Measurements from ENCODE around the gene BMI1. TPM values are rescaled to one million over a fixed set of nuclear protein-coding genes. Genes with fewer than 3 reads are reported as not detected.

Gene BMI1
- total RNA-seq, 1 experiment from 2014 or later: 81.1 TPM

DNA sequence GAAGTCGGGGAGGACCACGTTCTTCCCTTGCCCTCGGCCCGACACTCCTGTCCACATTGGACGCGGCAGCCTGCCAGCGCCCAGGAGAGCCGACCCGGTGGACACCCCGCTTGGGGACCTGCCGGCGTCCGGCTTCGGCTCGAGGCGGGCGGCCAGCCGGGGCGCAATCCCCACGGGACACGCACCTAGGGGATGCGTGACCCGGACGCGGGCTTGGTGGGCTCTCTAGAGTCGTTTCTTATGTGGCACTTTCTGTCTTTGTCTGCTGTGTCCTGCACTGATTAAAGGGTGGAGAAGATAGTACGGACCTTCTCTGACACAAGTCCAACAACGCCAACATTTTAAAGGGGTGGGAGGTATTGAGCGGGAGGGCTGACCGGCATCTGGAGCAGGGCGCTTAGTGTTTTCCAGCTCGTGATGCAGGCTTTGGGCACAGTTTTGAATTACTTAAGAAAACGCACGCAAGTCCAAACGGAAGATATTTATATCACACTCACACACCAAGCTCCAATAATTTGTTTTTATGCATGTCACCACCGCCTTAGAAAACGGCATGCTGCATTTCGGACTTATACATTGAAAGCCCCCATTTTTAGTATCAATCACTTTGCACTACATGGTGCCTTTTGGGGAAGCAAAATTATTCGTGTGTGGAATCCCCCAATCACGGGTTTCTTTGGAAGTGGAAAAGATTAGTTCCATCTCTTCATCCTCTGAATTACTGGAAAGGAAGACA is 20.5 kb downstream of the BMI1 start:
- ChIA-PET RAD21 (ENCODE audit: low non-redundant PET in 1 of 2, low total read pairs in 2 of 2, uncharacterized antibody in 2 of 2, unreplicated experiment in 2 of 2) (no interaction called here), POLR2A (interaction anchor here (1.6 to 1.7 kb wide), 2 partner anchors 9 to 96 kb away, joined by 4 read pairs; no protein-coding TSS in a partner anchor), CTCF (interaction anchor here (1.0 kb wide), 1 partner anchor 647 kb away, joined by 3 read pairs; no protein-coding TSS in a partner anchor)
- Histone ChIP-seq H3K79me2 (ENCODE audit: insufficient read depth, low read length) (no peaks in the 10 kb centered on the region), H3K27me3 (ENCODE audit: insufficient read depth, low read length) (peaks cover 11% of the 10 kb centered on the region; the same call in 1 of the 2 replicates), H3K4me3 (replicated peaks in 1 of 2; ENCODE audit: low read depth in 1 of 2, low read length in 2 of 2) (peak overlapping the region; percentile 57 to 67), H3K4me2 (ENCODE audit: low read length) (peak overlapping the region; percentile 94), H3K9me3 (ENCODE audit: control insufficient read depth in 1 of 2, insufficient read depth in 1 of 2, low read depth in 1 of 2, low read length in 2 of 2) (no peaks in the 10 kb centered on the region), H3K9ac (ENCODE audit: low read length) (peak overlapping the region; percentile 72), H3K9me2 (ENCODE audit: insufficient read depth) (no peaks in the 10 kb centered on the region), H3K36me3 (ENCODE audit: control insufficient read depth in 1 of 2, insufficient read depth in 2 of 2, low read length in 2 of 2) (no peaks in the 10 kb centered on the region), H3K4me1 (ENCODE audit: control insufficient read depth in 1 of 2, insufficient read depth in 2 of 2, low read length in 2 of 2) (peaks cover 3 to 16% of the 10 kb centered on the region in 2 experiments; a peak in 2 of 4 replicates), H2AFZ (ENCODE audit: low read depth, low read length, poor library complexity, severe bottlenecking) (no peak overlapping the region), H3K27ac (ENCODE audit: low read depth, low read length) (peak overlapping the region; percentile 89), H4K20me1 (ENCODE audit: insufficient read depth) (no peaks in the 10 kb centered on the region)
- peak; percentile 50 for ATAC-seq
- TF ChIP-seq ZFX (IDR thresholded peaks at IDR 0.05) (no peak), RAD21 (IDR thresholded peaks at IDR 0.05; ENCODE audit: low read depth) (no peak), CBX3 (IDR thresholded peaks at IDR 0.05; ENCODE audit: low read depth) (no peak), SIN3A (IDR thresholded peaks at IDR 0.05; ENCODE audit: low read depth) (no peak), EZH2 (IDR thresholded peaks at IDR 0.05) (no peak), POLR2AphosphoS5 (IDR thresholded peaks at IDR 0.05; ENCODE audit: low read depth, low read length) (no peak), TCF7L2 (IDR thresholded peaks at IDR 0.05; ENCODE audit: borderline replicate concordance, extremely low read depth, insufficient read depth, insufficient read length) (no peak), POLR2A (IDR thresholded peaks at IDR 0.05; ENCODE audit: borderline replicate concordance, extremely low read depth, insufficient read depth, insufficient read length) (no peak), YY1 (IDR thresholded peaks at IDR 0.05; ENCODE audit: extremely low read depth, insufficient replicate concordance, low read depth, low read length) (no peak), SP1 (IDR thresholded peaks at IDR 0.05; ENCODE audit: low read depth) (no peak), ZNF274 (IDR thresholded peaks at IDR 0.05; ENCODE audit: low read depth, low read length) (no peak), ATF3 (IDR thresholded peaks at IDR 0.05) (no peak), JUND (IDR thresholded peaks at IDR 0.05) (no peak)
- TF ChIP-seq, protein P1, sequence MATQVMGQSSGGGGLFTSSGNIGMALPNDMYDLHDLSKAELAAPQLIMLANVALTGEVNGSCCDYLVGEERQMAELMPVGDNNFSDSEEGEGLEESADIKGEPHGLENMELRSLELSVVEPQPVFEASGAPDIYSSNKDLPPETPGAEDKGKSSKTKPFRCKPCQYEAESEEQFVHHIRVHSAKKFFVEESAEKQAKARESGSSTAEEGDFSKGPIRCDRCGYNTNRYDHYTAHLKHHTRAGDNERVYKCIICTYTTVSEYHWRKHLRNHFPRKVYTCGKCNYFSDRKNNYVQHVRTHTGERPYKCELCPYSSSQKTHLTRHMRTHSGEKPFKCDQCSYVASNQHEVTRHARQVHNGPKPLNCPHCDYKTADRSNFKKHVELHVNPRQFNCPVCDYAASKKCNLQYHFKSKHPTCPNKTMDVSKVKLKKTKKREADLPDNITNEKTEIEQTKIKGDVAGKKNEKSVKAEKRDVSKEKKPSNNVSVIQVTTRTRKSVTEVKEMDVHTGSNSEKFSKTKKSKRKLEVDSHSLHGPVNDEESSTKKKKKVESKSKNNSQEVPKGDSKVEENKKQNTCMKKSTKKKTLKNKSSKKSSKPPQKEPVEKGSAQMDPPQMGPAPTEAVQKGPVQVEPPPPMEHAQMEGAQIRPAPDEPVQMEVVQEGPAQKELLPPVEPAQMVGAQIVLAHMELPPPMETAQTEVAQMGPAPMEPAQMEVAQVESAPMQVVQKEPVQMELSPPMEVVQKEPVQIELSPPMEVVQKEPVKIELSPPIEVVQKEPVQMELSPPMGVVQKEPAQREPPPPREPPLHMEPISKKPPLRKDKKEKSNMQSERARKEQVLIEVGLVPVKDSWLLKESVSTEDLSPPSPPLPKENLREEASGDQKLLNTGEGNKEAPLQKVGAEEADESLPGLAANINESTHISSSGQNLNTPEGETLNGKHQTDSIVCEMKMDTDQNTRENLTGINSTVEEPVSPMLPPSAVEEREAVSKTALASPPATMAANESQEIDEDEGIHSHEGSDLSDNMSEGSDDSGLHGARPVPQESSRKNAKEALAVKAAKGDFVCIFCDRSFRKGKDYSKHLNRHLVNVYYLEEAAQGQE (IDR thresholded peaks at IDR 0.05; ENCODE audit: low read depth): no peak
- TF ChIP-seq, protein P2, sequence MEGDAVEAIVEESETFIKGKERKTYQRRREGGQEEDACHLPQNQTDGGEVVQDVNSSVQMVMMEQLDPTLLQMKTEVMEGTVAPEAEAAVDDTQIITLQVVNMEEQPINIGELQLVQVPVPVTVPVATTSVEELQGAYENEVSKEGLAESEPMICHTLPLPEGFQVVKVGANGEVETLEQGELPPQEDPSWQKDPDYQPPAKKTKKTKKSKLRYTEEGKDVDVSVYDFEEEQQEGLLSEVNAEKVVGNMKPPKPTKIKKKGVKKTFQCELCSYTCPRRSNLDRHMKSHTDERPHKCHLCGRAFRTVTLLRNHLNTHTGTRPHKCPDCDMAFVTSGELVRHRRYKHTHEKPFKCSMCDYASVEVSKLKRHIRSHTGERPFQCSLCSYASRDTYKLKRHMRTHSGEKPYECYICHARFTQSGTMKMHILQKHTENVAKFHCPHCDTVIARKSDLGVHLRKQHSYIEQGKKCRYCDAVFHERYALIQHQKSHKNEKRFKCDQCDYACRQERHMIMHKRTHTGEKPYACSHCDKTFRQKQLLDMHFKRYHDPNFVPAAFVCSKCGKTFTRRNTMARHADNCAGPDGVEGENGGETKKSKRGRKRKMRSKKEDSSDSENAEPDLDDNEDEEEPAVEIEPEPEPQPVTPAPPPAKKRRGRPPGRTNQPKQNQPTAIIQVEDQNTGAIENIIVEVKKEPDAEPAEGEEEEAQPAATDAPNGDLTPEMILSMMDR (IDR thresholded peaks at IDR 0.05 in 2 of 3, conservative IDR thresholded peaks at IDR 0.05 in 1 of 3; ENCODE audit: borderline replicate concordance in 1 of 3, insufficient read depth in 1 of 3, low read depth in 2 of 3, low read length in 2 of 3): no peak
- TF ChIP-seq, protein P3, sequence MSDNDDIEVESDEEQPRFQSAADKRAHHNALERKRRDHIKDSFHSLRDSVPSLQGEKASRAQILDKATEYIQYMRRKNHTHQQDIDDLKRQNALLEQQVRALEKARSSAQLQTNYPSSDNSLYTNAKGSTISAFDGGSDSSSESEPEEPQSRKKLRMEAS (IDR thresholded peaks at IDR 0.05): no peak
- DNase-seq (ENCODE audit: low read depth, low spot score): no peak
- TSS peak; percentile 79 for BruUV-seq (replicated peaks)
- intact Hi-C loops (cut with micrococcal nuclease): no loop called here
